GM23338 (cell line): ENCODE results near the gene PSMD13. TPM values are rescaled to one million over a fixed set of nuclear protein-coding genes. Genes with fewer than 3 reads are reported as not detected.

Source experiments
- ATAC-seq: fragments of 200-7000 bp; cut with Tn5 transposase; 3 replicates; pipeline ENCODE4 v1.9.1; 2020
- DNase-seq: peaks from one replicate; pipeline ENCODE4 v3.0.0-alpha.2; 2015; ENCODE audit warnings: low spot score
- H2AFZ ChIP-seq: fragments of 200-600 bp; sonication (generic); 2 replicates; pipeline ENCODE4 v1.8.0; 2016; ENCODE audit warnings: antibody characterized with exemption, mild to moderate bottlenecking, moderate library complexity
- H3F3A ChIP-seq: fragments of 200-600 bp; sonication (generic); replicated peaks from 2 replicates; pipeline ENCODE4 v1.8.0; 2017; ENCODE audit warnings: antibody characterized with exemption, mixed run types, low read depth
- H3K27ac ChIP-seq: fragments of 200-600 bp; sonication (generic); 2 replicates; pipeline ENCODE4 v1.6.1; 2016; ENCODE audit warnings: low read depth
- H3K27me3 ChIP-seq: fragments of 200-600 bp; sonication (generic); 2 replicates; pipeline ENCODE4 v1.8.0; 2016; ENCODE audit warnings: mild to moderate bottlenecking, mixed run types, moderate library complexity; ENCODE audit not compliant: insufficient read depth
- H3K36me3 ChIP-seq: fragments of 200-600 bp; sonication (generic); 2 replicates; pipeline ENCODE4 v1.8.0; 2016; ENCODE audit warnings: mild to moderate bottlenecking; ENCODE audit not compliant: insufficient read depth
- H3K4me1 ChIP-seq: fragments of 200-600 bp; sonication (generic); 2 replicates; pipeline ENCODE4 v1.8.0; 2016; ENCODE audit warnings: mild to moderate bottlenecking, moderate library complexity; ENCODE audit not compliant: insufficient read depth
- H3K4me2 ChIP-seq: fragments of 200-600 bp; sonication (generic); 2 replicates; pipeline ENCODE4 v1.7.1; 2017; ENCODE audit warnings: mixed run types
- H3K4me3 ChIP-seq: fragments of 200-600 bp; sonication (generic); 2 replicates; pipeline ENCODE4 v1.6.1; 2016; ENCODE audit warnings: mixed run types
- H3K79me2 ChIP-seq: fragments of 200-600 bp; sonication (generic); replicated peaks from 2 replicates; pipeline ENCODE4 v1.8.0; 2017; ENCODE audit warnings: mild to moderate bottlenecking; ENCODE audit not compliant: insufficient read depth
- H3K9me2 ChIP-seq: fragments of 200-600 bp; sonication (generic); 2 replicates; pipeline ENCODE4 v1.8.0; 2017; ENCODE audit not compliant: insufficient read depth
- H4K20me1 ChIP-seq: fragments of 200-600 bp; sonication (generic); replicated peaks from 2 replicates; pipeline ENCODE4 v1.8.0; 2017; ENCODE audit warnings: mild to moderate bottlenecking; ENCODE audit not compliant: insufficient read depth
- H3K27ac Mint-ChIP-seq: 2 replicates; pipeline ENCODE4 v1.8.0; 2020; ENCODE audit warnings: inconsistent platforms, mild to moderate bottlenecking, moderate library complexity, mixed read lengths
- H3K27me3 Mint-ChIP-seq: 3 replicates; pipeline ENCODE4 v1.8.0; 2022; ENCODE audit warnings: low read depth, mild to moderate bottlenecking, moderate library complexity, mixed read lengths, inconsistent platforms; ENCODE audit not compliant: insufficient read depth, poor library complexity
- H3K36me3 Mint-ChIP-seq: 3 replicates; pipeline ENCODE4 v1.8.0; 2021; ENCODE audit warnings: low read depth, mild to moderate bottlenecking, inconsistent platforms, moderate library complexity, mixed read lengths
- H3K4me1 Mint-ChIP-seq: 3 replicates; pipeline ENCODE4 v1.8.0; 2020; ENCODE audit warnings: mild to moderate bottlenecking, inconsistent platforms, mixed read lengths
- H3K4me3 Mint-ChIP-seq: 3 replicates; pipeline ENCODE4 v1.8.0; 2021; ENCODE audit warnings: moderate library complexity, mild to moderate bottlenecking, inconsistent platforms, mixed read lengths
- H3K9me3 Mint-ChIP-seq: 3 replicates; pipeline ENCODE4 v1.8.0; 2020; ENCODE audit warnings: moderate library complexity, mild to moderate bottlenecking, inconsistent platforms, mixed read lengths
- CREB1 ChIP-seq: fragments of 250-450 bp; sonication (Bioruptor Pico); IDR thresholded peaks from 2 replicates; pipeline ENCODE4 v1.5.0; 2020; ENCODE audit warnings: low read depth, mild to moderate bottlenecking, moderate library complexity
- ETS1 ChIP-seq: IDR thresholded peaks from 2 replicates; pipeline ENCODE4 v1.6.1; 2016; ENCODE audit warnings: antibody characterized with exemption
- EZH2 ChIP-seq: fragments of 200-600 bp; sonication (generic); IDR thresholded peaks from one replicate; pipeline ENCODE4 v1.8.0; 2017; ENCODE audit warnings: antibody characterized with exemption, mild to moderate bottlenecking, low read depth; ENCODE audit not compliant: unreplicated experiment
- EZH2phosphoT487 ChIP-seq: fragments of 200-600 bp; sonication (generic); IDR thresholded peaks from one replicate; pipeline ENCODE4 v1.8.1; 2018; ENCODE audit warnings: antibody characterized with exemption; ENCODE audit not compliant: unreplicated experiment
- NANOG ChIP-seq: IDR thresholded peaks from 2 replicates; pipeline ENCODE4 v1.6.1; 2016; ENCODE audit warnings: antibody characterized with exemption, borderline replicate concordance
- STAT1 ChIP-seq: IDR thresholded peaks from one replicate; pipeline ENCODE4 v1.6.1; 2016; ENCODE audit warnings: antibody characterized with exemption; ENCODE audit not compliant: unreplicated experiment
- ZNF114 ChIP-seq: fragments of 250-450 bp; sonication (Bioruptor Pico); IDR thresholded peaks from 2 replicates; pipeline ENCODE4 v1.5.0; 2020; ENCODE audit warnings: mild to moderate bottlenecking, moderate library complexity
- ZNF331 ChIP-seq: fragments of 250-450 bp; sonication (Bioruptor Pico); IDR thresholded peaks from 2 replicates; pipeline ENCODE4 v1.5.0; 2020; ENCODE audit warnings: low read depth, mild to moderate bottlenecking, moderate library complexity
- polyA plus RNA-seq: library from polyadenylated mRNA; unstranded; fragments of >200 nt; fragmentation: Nextera tagmentation; extraction: Ambion mirVana; gene quantifications from 2 replicates; pipeline ENCODE4 v1.2.1, GENCODE V29; 2016
- total RNA-seq: library from RNA; depleted of rRNA; stranded (reverse); fragments of >200 nt; shearing (Covaris generic); gene quantifications from 2 replicates; pipeline ENCODE4 v1.2.3, GENCODE V29; 2014
- TF ChIP-seq, protein P1 (sequence below), 2 experiments: fragments of 200-600 bp in 1 of 2; sonication (generic) in 1 of 2; conservative IDR thresholded peaks; 2 replicates each; pipeline versions ENCODE4 v1.5.1 to v1.6.1; 2016 to 2017; ENCODE audit warnings: antibody characterized with exemption in 2 of 2, low read depth in 2 of 2, mild to moderate bottlenecking in 2 of 2, moderate library complexity in 1 of 2
- TF ChIP-seq, protein P2 (sequence below): IDR thresholded peaks from one replicate; pipeline ENCODE4 v1.6.1; 2018; ENCODE audit warnings: antibody characterized with exemption; ENCODE audit not compliant: unreplicated experiment

PSMD13 gene
- total and polyA plus RNA-seq, 2 experiments from 2014 or later = 111 to 114 TPM

DNA sequence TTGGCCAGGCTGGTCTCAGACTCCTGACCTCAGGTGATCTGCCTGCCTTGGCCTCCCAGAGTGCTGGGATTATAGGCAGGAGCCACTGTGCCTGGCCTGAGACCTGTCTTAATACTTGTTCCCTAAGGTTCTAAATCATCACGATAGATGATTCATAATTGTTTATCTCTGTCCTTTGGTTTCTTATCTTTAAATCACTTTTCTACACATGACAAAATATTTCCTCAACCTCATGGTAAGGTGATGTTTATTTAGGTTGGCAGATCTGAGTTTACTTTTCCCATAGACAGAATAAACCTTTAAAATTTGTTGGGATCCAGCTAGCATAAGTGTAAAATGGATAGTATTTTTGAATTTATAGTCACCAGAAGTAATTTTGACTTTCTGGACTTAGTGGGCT is 3.5 kb downstream of the PSMD13 start:
- H3K36me3 ChIP-seq = peaks cover 18% of the 10 kb centered on the region
- Mint-ChIP-seq H3K27ac (no peak overlapping the region), H3K4me3 (no peak overlapping the region), H3K4me1 (0 out of 3 replicates have a peak, but pooled peaks cover 3% of the 10 kb centered on the region), H3K36me3 (peaks cover 35% of the 10 kb centered on the region), H3K27me3 (peaks cover 5% of the 10 kb centered on the region), H3K9me3 (no peaks in the 10 kb centered on the region)
- TF ChIP-seq ZNF331 (CRISPR knock-in tag) = no peak
- TF ChIP-seq ETS1 = no peak
- TF ChIP-seq EZH2 = no peak
- H3K27ac ChIP-seq = no peak overlapping the region
- peaks cover 19% of the 10 kb centered on the region; the same call in 1 of the 2 replicates for H4K20me1 ChIP-seq
- H3F3A ChIP-seq = peaks cover 13% of the 10 kb centered on the region
- H3K27me3 ChIP-seq = no peaks in the 10 kb centered on the region
- H3K4me1 ChIP-seq = peaks cover 8% of the 10 kb centered on the region
- H3K4me2 ChIP-seq = no peak overlapping the region
- H2AFZ ChIP-seq = no peak overlapping the region
- H3K9me2 ChIP-seq = no peaks in the 10 kb centered on the region
- ATAC-seq (no peak), DNase-seq (no peak)
- peaks cover 26% of the 10 kb centered on the region for H3K79me2 ChIP-seq
- no peak overlapping the region for H3K4me3 ChIP-seq

- H3K27ac Mint-ChIP-seq = no peak overlapping the region
- Histone ChIP-seq H2AFZ (no peak overlapping the region), H3K4me3 (no peak overlapping the region), H3F3A (peaks cover 12% of the 10 kb centered on the region), H3K79me2 (peaks cover 26% of the 10 kb centered on the region), H3K36me3 (peaks cover 28% of the 10 kb centered on the region), H3K4me1 (peaks cover 6% of the 10 kb centered on the region), H3K27ac (no peak overlapping the region), H3K27me3 (no peaks in the 10 kb centered on the region), H3K9me2 (no peaks in the 10 kb centered on the region), H3K4me2 (no peak overlapping the region), H4K20me1 (peaks cover 19% of the 10 kb centered on the region; the same call in 1 of the 2 replicates)
- DNase-seq = no peak
- no peak for ATAC-seq
- peaks cover 3% of the 10 kb centered on the region for H3K27me3 Mint-ChIP-seq
- no peaks in the 10 kb centered on the region for H3K4me1 Mint-ChIP-seq
- H3K9me3 Mint-ChIP-seq = no peaks in the 10 kb centered on the region
- H3K4me3 Mint-ChIP-seq = no peak overlapping the region
- H3K36me3 Mint-ChIP-seq = peaks cover 48% of the 10 kb centered on the region
- no peak for TF ChIP-seq NANOG
- TF ChIP-seq ETS1 = no peak
- TF ChIP-seq, protein P1, sequence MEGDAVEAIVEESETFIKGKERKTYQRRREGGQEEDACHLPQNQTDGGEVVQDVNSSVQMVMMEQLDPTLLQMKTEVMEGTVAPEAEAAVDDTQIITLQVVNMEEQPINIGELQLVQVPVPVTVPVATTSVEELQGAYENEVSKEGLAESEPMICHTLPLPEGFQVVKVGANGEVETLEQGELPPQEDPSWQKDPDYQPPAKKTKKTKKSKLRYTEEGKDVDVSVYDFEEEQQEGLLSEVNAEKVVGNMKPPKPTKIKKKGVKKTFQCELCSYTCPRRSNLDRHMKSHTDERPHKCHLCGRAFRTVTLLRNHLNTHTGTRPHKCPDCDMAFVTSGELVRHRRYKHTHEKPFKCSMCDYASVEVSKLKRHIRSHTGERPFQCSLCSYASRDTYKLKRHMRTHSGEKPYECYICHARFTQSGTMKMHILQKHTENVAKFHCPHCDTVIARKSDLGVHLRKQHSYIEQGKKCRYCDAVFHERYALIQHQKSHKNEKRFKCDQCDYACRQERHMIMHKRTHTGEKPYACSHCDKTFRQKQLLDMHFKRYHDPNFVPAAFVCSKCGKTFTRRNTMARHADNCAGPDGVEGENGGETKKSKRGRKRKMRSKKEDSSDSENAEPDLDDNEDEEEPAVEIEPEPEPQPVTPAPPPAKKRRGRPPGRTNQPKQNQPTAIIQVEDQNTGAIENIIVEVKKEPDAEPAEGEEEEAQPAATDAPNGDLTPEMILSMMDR (conservative IDR thresholded peaks at IDR 0.05; ENCODE audit: low read depth in 2 of 2) = no peak
- TF ChIP-seq EZH2phosphoT487 = no peak
- TF ChIP-seq CREB1 (CRISPR knock-in tag) = no peak
- TF ChIP-seq EZH2 = no peak
- TF ChIP-seq STAT1 = no peak
- TF ChIP-seq ZNF114 (CRISPR knock-in tag) = no peak
- TF ChIP-seq, protein P2, sequence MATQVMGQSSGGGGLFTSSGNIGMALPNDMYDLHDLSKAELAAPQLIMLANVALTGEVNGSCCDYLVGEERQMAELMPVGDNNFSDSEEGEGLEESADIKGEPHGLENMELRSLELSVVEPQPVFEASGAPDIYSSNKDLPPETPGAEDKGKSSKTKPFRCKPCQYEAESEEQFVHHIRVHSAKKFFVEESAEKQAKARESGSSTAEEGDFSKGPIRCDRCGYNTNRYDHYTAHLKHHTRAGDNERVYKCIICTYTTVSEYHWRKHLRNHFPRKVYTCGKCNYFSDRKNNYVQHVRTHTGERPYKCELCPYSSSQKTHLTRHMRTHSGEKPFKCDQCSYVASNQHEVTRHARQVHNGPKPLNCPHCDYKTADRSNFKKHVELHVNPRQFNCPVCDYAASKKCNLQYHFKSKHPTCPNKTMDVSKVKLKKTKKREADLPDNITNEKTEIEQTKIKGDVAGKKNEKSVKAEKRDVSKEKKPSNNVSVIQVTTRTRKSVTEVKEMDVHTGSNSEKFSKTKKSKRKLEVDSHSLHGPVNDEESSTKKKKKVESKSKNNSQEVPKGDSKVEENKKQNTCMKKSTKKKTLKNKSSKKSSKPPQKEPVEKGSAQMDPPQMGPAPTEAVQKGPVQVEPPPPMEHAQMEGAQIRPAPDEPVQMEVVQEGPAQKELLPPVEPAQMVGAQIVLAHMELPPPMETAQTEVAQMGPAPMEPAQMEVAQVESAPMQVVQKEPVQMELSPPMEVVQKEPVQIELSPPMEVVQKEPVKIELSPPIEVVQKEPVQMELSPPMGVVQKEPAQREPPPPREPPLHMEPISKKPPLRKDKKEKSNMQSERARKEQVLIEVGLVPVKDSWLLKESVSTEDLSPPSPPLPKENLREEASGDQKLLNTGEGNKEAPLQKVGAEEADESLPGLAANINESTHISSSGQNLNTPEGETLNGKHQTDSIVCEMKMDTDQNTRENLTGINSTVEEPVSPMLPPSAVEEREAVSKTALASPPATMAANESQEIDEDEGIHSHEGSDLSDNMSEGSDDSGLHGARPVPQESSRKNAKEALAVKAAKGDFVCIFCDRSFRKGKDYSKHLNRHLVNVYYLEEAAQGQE = no peak
Observed at GRCh38 chr11:241634-242033, 4.9 kb downstream of the PSMD13 start.
